WTC11 (cell line): ENCODE data around the gene OR2AG1. TPM values are rescaled to one million over a fixed set of nuclear protein-coding genes. Genes with fewer than 3 reads are reported as not detected.

Source experiments
- ATAC-seq: fragments of 200-7000 bp; cut with Tn5 transposase; 2 replicates; pipeline ENCODE4 v1.10.0; 2021; ENCODE audit warnings: mild to moderate bottlenecking, moderate library complexity
- CTCF ChIA-PET: fragments of 300-600 bp; sonication (Branson Sonifier 250); formaldehyde crosslinking; loops from one replicate; lab custom pipeline; 2021; ENCODE audit warnings: antibody characterized with exemption; lab: Charles Lee
- POLR2A ChIA-PET: fragments of 350-600 bp; sonication (Branson Sonifier 250); formaldehyde crosslinking; loops from one replicate; lab custom pipeline; 2021; ENCODE audit warnings: antibody characterized with exemption; lab: Charles Lee
- DNase-seq: peaks from one replicate; pipeline ENCODE4 v3.0.0; 2021; ENCODE audit warnings: low spot score
- H3K27ac Mint-ChIP-seq: 2 replicates; pipeline ENCODE4 v1.8.0; 2021; ENCODE audit warnings: mixed read lengths
- H3K27me3 Mint-ChIP-seq: 2 replicates; pipeline ENCODE4 v1.8.0; 2021; ENCODE audit warnings: low read depth, mild to moderate bottlenecking, moderate library complexity, mixed read lengths
- H3K36me3 Mint-ChIP-seq: 2 replicates; pipeline ENCODE4 v1.8.0; 2021; ENCODE audit warnings: mixed read lengths
- H3K4me1 Mint-ChIP-seq: 2 replicates; pipeline ENCODE4 v1.8.0; 2022; ENCODE audit warnings: mixed read lengths
- H3K4me3 Mint-ChIP-seq: 2 replicates; pipeline ENCODE4 v1.8.0; 2021; ENCODE audit warnings: mild to moderate bottlenecking, moderate library complexity, mixed read lengths
- H3K9me3 Mint-ChIP-seq: 2 replicates; pipeline ENCODE4 v1.8.0; 2021; ENCODE audit warnings: mixed read lengths
- AR ChIP-seq: fragments of 250-450 bp; sonication (Bioruptor Pico); IDR thresholded peaks from 2 replicates; pipeline ENCODE4 v1.9.0; 2021; ENCODE audit warnings: mild to moderate bottlenecking
- ATF1 ChIP-seq: sonication (generic); formaldehyde crosslinking; IDR thresholded peaks from 2 replicates; pipeline ENCODE4 v1.8.1; 2023; ENCODE audit warnings: mild to moderate bottlenecking, moderate library complexity, missing genetic modification reagents
- FOXJ3 ChIP-seq: sonication (generic); formaldehyde crosslinking; IDR thresholded peaks from 2 replicates; pipeline ENCODE4 v1.9.0; 2021; ENCODE audit warnings: missing genetic modification reagents, mild to moderate bottlenecking, borderline replicate concordance
- FOXP1 ChIP-seq: sonication (generic); formaldehyde crosslinking; IDR thresholded peaks from 2 replicates; pipeline ENCODE4 v1.8.0; 2022; ENCODE audit warnings: missing genetic modification reagents, mild to moderate bottlenecking, moderate library complexity, borderline replicate concordance
- FOXP4 ChIP-seq: sonication (generic); formaldehyde crosslinking; IDR thresholded peaks from 2 replicates; pipeline ENCODE4 v1.8.0; 2022; ENCODE audit warnings: mild to moderate bottlenecking, missing genetic modification reagents
- MXD4 ChIP-seq: fragments of 250-450 bp; sonication (Bioruptor Pico); IDR thresholded peaks from 2 replicates; pipeline ENCODE4 v1.8.0; 2021; ENCODE audit warnings: mild to moderate bottlenecking, moderate library complexity, borderline replicate concordance
- MYBL2 ChIP-seq: sonication (generic); formaldehyde crosslinking; IDR thresholded peaks from 2 replicates; pipeline ENCODE4 v1.8.1; 2023; ENCODE audit warnings: mild to moderate bottlenecking, moderate library complexity, missing genetic modification reagents
- OVOL2 ChIP-seq: fragments of 250-450 bp; sonication (Bioruptor Pico); IDR thresholded peaks from 2 replicates; pipeline ENCODE4 v1.9.0; 2021; ENCODE audit warnings: mild to moderate bottlenecking, borderline replicate concordance
- PRDM15 ChIP-seq: sonication (generic); formaldehyde crosslinking; IDR thresholded peaks from 2 replicates; pipeline ENCODE4 v1.8.0; 2022; ENCODE audit warnings: missing genetic modification reagents
- PREB ChIP-seq: sonication (generic); formaldehyde crosslinking; IDR thresholded peaks from 2 replicates; pipeline ENCODE4 v1.8.1; 2022; ENCODE audit warnings: mild to moderate bottlenecking, missing genetic modification reagents, moderate library complexity, borderline replicate concordance
- PRRX2 ChIP-seq: fragments of 250-450 bp; sonication (Bioruptor Pico); IDR thresholded peaks from 2 replicates; pipeline ENCODE4 v1.8.0; 2021; ENCODE audit warnings: mild to moderate bottlenecking
- RELA ChIP-seq: sonication (generic); formaldehyde crosslinking; IDR thresholded peaks from 2 replicates; pipeline ENCODE4 v1.8.1; 2022; ENCODE audit warnings: missing genetic modification reagents, mild to moderate bottlenecking, borderline replicate concordance
- RORB ChIP-seq: fragments of 250-450 bp; sonication (Bioruptor Pico); IDR thresholded peaks from 2 replicates; pipeline ENCODE4 v1.9.0; 2021; ENCODE audit warnings: mild to moderate bottlenecking
- SMAD4 ChIP-seq: sonication (generic); formaldehyde crosslinking; IDR thresholded peaks from 2 replicates; pipeline ENCODE4 v1.8.0; 2022; ENCODE audit warnings: mild to moderate bottlenecking, missing genetic modification reagents
- SP1 ChIP-seq: sonication (generic); formaldehyde crosslinking; conservative IDR thresholded peaks from 2 replicates; pipeline ENCODE4 v1.8.1; 2022; ENCODE audit warnings: missing genetic modification reagents
- STAT6 ChIP-seq: sonication (generic); formaldehyde crosslinking; conservative IDR thresholded peaks from 2 replicates; pipeline ENCODE4 v1.8.1; 2023; ENCODE audit warnings: mild to moderate bottlenecking, low read depth, missing genetic modification reagents, moderate library complexity
- TCF7 ChIP-seq: sonication (generic); formaldehyde crosslinking; IDR thresholded peaks from 2 replicates; pipeline ENCODE4 v1.8.0; 2022; ENCODE audit warnings: mild to moderate bottlenecking, low read depth, missing genetic modification reagents, moderate library complexity
- TP53 ChIP-seq: sonication (generic); formaldehyde crosslinking; IDR thresholded peaks from 2 replicates; pipeline ENCODE4 v1.8.1; 2023; ENCODE audit warnings: mild to moderate bottlenecking, missing genetic modification reagents
- ZBTB21 ChIP-seq: sonication (generic); formaldehyde crosslinking; IDR thresholded peaks from 2 replicates; pipeline ENCODE4 v1.8.1; 2023; ENCODE audit warnings: mild to moderate bottlenecking, missing genetic modification reagents, borderline replicate concordance
- ZNF281 ChIP-seq: sonication (generic); formaldehyde crosslinking; IDR thresholded peaks from 2 replicates; pipeline ENCODE4 v1.8.0; 2023; ENCODE audit warnings: mild to moderate bottlenecking, missing genetic modification reagents
- ZNF423 ChIP-seq: fragments of 250-450 bp; sonication (Bioruptor Pico); IDR thresholded peaks from 2 replicates; pipeline ENCODE4 v2.1.2; 2022; ENCODE audit warnings: mild to moderate bottlenecking, moderate library complexity
- total RNA-seq: library from RNA; stranded (reverse); gene quantifications from 3 replicates; pipeline ENCODE4 v1.2.3, GENCODE V29; 2021

The OR2AG1 gene
- total RNA-seq, 1 experiment from 2014 or later = not detected

GRCh38 chr11:6780829-6781228, 2.0 kb upstream of the OR2AG1 start:
- ChIA-PET POLR2A (no interaction called here), CTCF (interaction anchor here (0.5 to 1.0 kb wide), 2 partner anchors 30 to 31 kb away, joined by 3 read pairs; no protein-coding TSS in a partner anchor)
- H3K36me3 Mint-ChIP-seq = no peaks in the 10 kb centered on the region
- H3K4me1 Mint-ChIP-seq = no peaks in the 10 kb centered on the region
- no peak for DNase-seq
- H3K9me3 Mint-ChIP-seq = no peaks in the 10 kb centered on the region
- ATAC-seq = no peak
- H3K27me3 Mint-ChIP-seq = peaks cover 2% of the 10 kb centered on the region; the same call in 1 of the 2 replicates
- H3K27ac Mint-ChIP-seq = no peak overlapping the region
- no peak for TF ChIP-seq OVOL2 (CRISPR knock-in tag)
- TF ChIP-seq FOXJ3 = no peak
- TF ChIP-seq ZBTB21 (CRISPR knock-in tag) = no peak
- TF ChIP-seq AR = no peak
- no peak overlapping the region for H3K4me3 Mint-ChIP-seq

GRCh38 chr11:6790546-6790945, 7.7 kb downstream of the OR2AG1 start:
- CTCF ChIA-PET = interaction anchor here (1.8 kb wide), 1 partner anchor 22 kb away, joined by 9 read pairs; no protein-coding TSS in a partner anchor
- Mint-ChIP-seq H3K36me3 (no peaks in the 10 kb centered on the region), H3K9me3 (no peaks in the 10 kb centered on the region), H3K4me1 (no peaks in the 10 kb centered on the region), H3K27me3 (no peaks in the 10 kb centered on the region; the same call in 1 of the 2 replicates), H3K27ac (no peak overlapping the region), H3K4me3 (no peak overlapping the region)
- POLR2A ChIA-PET = interaction anchor here (0.6 kb wide), 1 partner anchor 540 kb away, joined by 4 read pairs; no protein-coding TSS in a partner anchor
- DNase-seq = no peak
- no peak for ATAC-seq
- TF ChIP-seq RORB (CRISPR knock-in tag) = no peak
- TF ChIP-seq FOXP1 (CRISPR knock-in tag) = no peak
- TF ChIP-seq PREB (CRISPR knock-in tag) = no peak
- no peak for TF ChIP-seq MYBL2
- no peak for TF ChIP-seq FOXP4 (CRISPR knock-in tag)
- TF ChIP-seq TP53 (CRISPR knock-in tag) = no peak
- TF ChIP-seq ZNF423 = no peak
- no peak for TF ChIP-seq MXD4
- no peak for TF ChIP-seq STAT6
- no peak for TF ChIP-seq RELA
- no peak for TF ChIP-seq ZNF281 (CRISPR knock-in tag)
- no peak for TF ChIP-seq PRRX2 (CRISPR knock-in tag)
- TF ChIP-seq SMAD4 = no peak
- TF ChIP-seq ATF1 = no peak
- TF ChIP-seq SP1 (CRISPR knock-in tag) = no peak
- TF ChIP-seq TCF7 (CRISPR knock-in tag) = no peak
- TF ChIP-seq PRDM15 (CRISPR knock-in tag) = no peak
